HG02970 (cell line): ENCODE measurements around the gene IGFN1.

Source experiments
- ATAC-seq: cut with Tn5 transposase; IDR thresholded peaks from one replicate; pipeline ENCODE4 v1.9.1; 2021; ENCODE audit warnings: mild to moderate bottlenecking, moderate library complexity, moderate number of reproducible peaks; ENCODE audit not compliant: unreplicated experiment, low FRiP score

IGFN1 gene

GRCh38 chr1:201214886-201215285, 24.3 kb downstream of the IGFN1 start:
- ATAC-seq: no peak

GRCh38 chr1:201215531-201216357, 25.1 kb downstream of the IGFN1 start:
- no peak for ATAC-seq

GRCh38 chr1:201216395-201217085, 25.9 kb downstream of the IGFN1 start:
- ATAC-seq: no peak

GRCh38 chr1:201217146-201217545, 26.5 kb downstream of the IGFN1 start:
- ATAC-seq: no peak

GRCh38 chr1:201217851-201218250, 27.2 kb downstream of the IGFN1 start:
- no peak for ATAC-seq

- no peak for ATAC-seq
Measured at GRCh38 chr1:201218409-201218808, 27.8 kb downstream of the IGFN1 start.

- ATAC-seq: no peak
Measured at GRCh38 chr1:201219481-201220387, 29.1 kb downstream of the IGFN1 start.

GRCh38 chr1:201220388-201220715, 29.7 kb downstream of the IGFN1 start:
- no peak for ATAC-seq

GRCh38 chr1:201221201-201221846, 30.7 kb downstream of the IGFN1 start:
- no peak for ATAC-seq

GRCh38 chr1:201222125-201222524, 31.5 kb downstream of the IGFN1 start:
- no peak for ATAC-seq

- ATAC-seq: no peak
Measured at GRCh38 chr1:201223852-201224665, 33.4 kb downstream of the IGFN1 start.

GRCh38 chr1:201224666-201225370, 34.2 kb downstream of the IGFN1 start:
- no peak for ATAC-seq

GRCh38 chr1:201226178-201226514, 35.5 kb downstream of the IGFN1 start:
- no peak for ATAC-seq

GRCh38 chr1:201226859-201227488, 36.4 kb downstream of the IGFN1 start:
- no peak for ATAC-seq

- ATAC-seq: no peak
Measured at GRCh38 chr1:201228011-201228983, 37.7 kb downstream of the IGFN1 start.

- ATAC-seq: no peak
Measured at GRCh38 chr1:201229095-201229494, 38.5 kb downstream of the IGFN1 start.

GRCh38 chr1:201229771-201230635, 39.4 kb downstream of the IGFN1 start:
- no peak for ATAC-seq
